Effector memory CD8-positive, alpha-beta T cell (primary cell): Measurements from ENCODE around the gene ATP5F1C.
"Not testable (repeated sequence)": the region's sequence is repeated elsewhere in the genome, so short reads cannot be mapped to it uniquely, and the experiment has no call there.

Source experiments
- ATAC-seq: fragments of 150-1000 bp; cut with Tn5 transposase; replicated peaks from 2 replicates; pipeline ENCODE4 v1.10.0; 2021; ENCODE audit warnings: mild to moderate bottlenecking, moderate library complexity
- DNase-seq, 3 experiments: peaks; one replicate each; pipeline ENCODE4 v3.0.0; 2021
- H3K27ac Mint-ChIP-seq, 2 donors: one replicate each; pipeline ENCODE4 v1.8.0; 2022; ENCODE audit warnings: mild to moderate bottlenecking in 2 of 2, mixed read lengths in 2 of 2, moderate library complexity in 2 of 2
- H3K27me3 Mint-ChIP-seq, 2 donors: one replicate each; pipeline ENCODE4 v1.8.0; 2022; ENCODE audit warnings: mixed read lengths in 2 of 2
- H3K36me3 Mint-ChIP-seq: one replicate; pipeline ENCODE4 v1.8.0; 2022; ENCODE audit warnings: mild to moderate bottlenecking, moderate library complexity, mixed read lengths; ENCODE audit not compliant: insufficient read depth
- H3K4me1 Mint-ChIP-seq, 2 donors: one replicate each; pipeline ENCODE4 v1.8.0; 2022; ENCODE audit warnings: low read depth in 2 of 2, mixed read lengths in 2 of 2
- H3K4me3 Mint-ChIP-seq, 2 donors: one replicate each; pipeline ENCODE4 v1.8.0; 2022; ENCODE audit warnings: mild to moderate bottlenecking in 2 of 2, mixed read lengths in 2 of 2, moderate library complexity in 2 of 2
- H3K9me3 Mint-ChIP-seq, 2 donors: one replicate each; pipeline ENCODE4 v1.8.0; 2022; ENCODE audit warnings: mixed read lengths in 2 of 2
- total RNA-seq, 9 experiments: gene quantifications; one replicate each; lab custom pipeline; 2026; lab: John Stamatoyannopoulos, UW

ATP5F1C gene
- 74.6 to 190 (median 109) reads per million in 9 experiments for total RNA-seq

GRCh38 chr10:7787857-7788638, at the start of gene ATP5F1C, which contains the start of gene KIN:
ATP5F1C (plus strand) TSS chr10:7788177; CDS start chr10:7788208, 31 bp downstream.
KIN (minus strand) TSS chr10:7787993; CDS start chr10:7787933, 60 bp downstream.
- Mint-ChIP-seq H3K9me3 (no peaks in the 10 kb centered on the region), H3K27ac (no peak within 1 kb of the TSS), H3K36me3 (peaks cover 10% of the 10 kb centered on the region), H3K27me3 (no peaks in the 10 kb centered on the region), H3K4me1 (peaks cover 29 to 66% of the 10 kb centered on the region in 2 donors), H3K4me3 (no peak within 1 kb of the TSS)
- ATAC-seq = peak; percentile 92
- peak; percentile 96 to 97 (median 97) for DNase-seq

GRCh38 chr10:7738536-7739407, 49.2 kb upstream of the ATP5F1C start:
- no peak for DNase-seq

GRCh38 chr10:7744307-7744706, 43.7 kb upstream of the ATP5F1C start:
- H3K4me1 Mint-ChIP-seq = no peaks in the 10 kb centered on the region
- DNase-seq (no peak), ATAC-seq (no peak)
- no peak overlapping the region for H3K4me3 Mint-ChIP-seq
- H3K27me3 Mint-ChIP-seq = no peaks in the 10 kb centered on the region
- no peaks in the 10 kb centered on the region for H3K9me3 Mint-ChIP-seq
- no peak overlapping the region for H3K27ac Mint-ChIP-seq
- H3K36me3 Mint-ChIP-seq = no peaks in the 10 kb centered on the region

More at GRCh38 chr10:7738536-7739407, 49.2 kb upstream of the ATP5F1C start:
- no peak overlapping the region for H3K4me3 Mint-ChIP-seq
- H3K9me3 Mint-ChIP-seq = no peaks in the 10 kb centered on the region
- H3K27ac Mint-ChIP-seq = no peak overlapping the region
- no peak for ATAC-seq
- H3K4me1 Mint-ChIP-seq = no peaks in the 10 kb centered on the region
- H3K36me3 Mint-ChIP-seq = no peaks in the 10 kb centered on the region
- peaks cover 3 to 10% of the 10 kb centered on the region in 2 donors for H3K27me3 Mint-ChIP-seq

- H3K4me3 Mint-ChIP-seq, H3K27ac Mint-ChIP-seq, H3K4me1 Mint-ChIP-seq, DNase-seq, ATAC-seq, H3K9me3 Mint-ChIP-seq, H3K27me3 Mint-ChIP-seq: not testable (repeated sequence)
- H3K36me3 Mint-ChIP-seq = peaks cover 28% of the 10 kb centered on the region
Observed at GRCh38 chr10:7748637-7749036, 39.3 kb upstream of the ATP5F1C start.

- DNase-seq = no peak
- peaks cover 41% of the 10 kb centered on the region for H3K36me3 Mint-ChIP-seq
- no peak overlapping the region for H3K27ac Mint-ChIP-seq
- H3K9me3 Mint-ChIP-seq = no peaks in the 10 kb centered on the region
- no peaks in the 10 kb centered on the region for H3K4me1 Mint-ChIP-seq
- ATAC-seq = no peak
- H3K4me3 Mint-ChIP-seq = no peak overlapping the region
- H3K27me3 Mint-ChIP-seq = no peaks in the 10 kb centered on the region
Observed at GRCh38 chr10:7750222-7750621, 37.8 kb upstream of the ATP5F1C start.

GRCh38 chr10:7752251-7752650, 35.7 kb upstream of the ATP5F1C start:
- H3K27ac Mint-ChIP-seq = peak overlapping the region in 1 of 2 donors; percentile 4
- DNase-seq (no peak), ATAC-seq (no peak)
- no peaks in the 10 kb centered on the region for H3K4me1 Mint-ChIP-seq
- no peaks in the 10 kb centered on the region for H3K9me3 Mint-ChIP-seq
- no peak overlapping the region for H3K4me3 Mint-ChIP-seq
- peaks cover 50% of the 10 kb centered on the region for H3K36me3 Mint-ChIP-seq
- no peaks in the 10 kb centered on the region for H3K27me3 Mint-ChIP-seq

- DNase-seq = no peak
- H3K4me1 Mint-ChIP-seq = no peaks in the 10 kb centered on the region
- H3K36me3 Mint-ChIP-seq = peaks cover 73% of the 10 kb centered on the region
Observed at GRCh38 chr10:7755103-7755502, 32.9 kb upstream of the ATP5F1C start.

GRCh38 chr10:7756360-7756992, 31.5 kb upstream of the ATP5F1C start:
- H3K36me3 Mint-ChIP-seq = peaks cover 82% of the 10 kb centered on the region

More at GRCh38 chr10:7755103-7755502, 32.9 kb upstream of the ATP5F1C start:
- H3K27me3 Mint-ChIP-seq = no peaks in the 10 kb centered on the region
- ATAC-seq = no peak
- no peak overlapping the region for H3K27ac Mint-ChIP-seq
- H3K4me3 Mint-ChIP-seq = no peak overlapping the region
- no peaks in the 10 kb centered on the region for H3K9me3 Mint-ChIP-seq

GRCh38 chr10:7763929-7764328, 24.0 kb upstream of the ATP5F1C start:
- Mint-ChIP-seq H3K36me3 (peaks cover 96% of the 10 kb centered on the region), H3K4me1 (peaks cover 0 to 5% of the 10 kb centered on the region in 2 donors), H3K4me3 (no peak overlapping the region), H3K27ac (no peak overlapping the region), H3K27me3 (no peaks in the 10 kb centered on the region), H3K9me3 (no peaks in the 10 kb centered on the region)
- DNase-seq (no peak), ATAC-seq (no peak)

More at GRCh38 chr10:7756360-7756992, 31.5 kb upstream of the ATP5F1C start:
- no peaks in the 10 kb centered on the region for H3K4me1 Mint-ChIP-seq
- no peaks in the 10 kb centered on the region for H3K9me3 Mint-ChIP-seq
- no peak overlapping the region for H3K4me3 Mint-ChIP-seq
- no peak for ATAC-seq
- no peak for DNase-seq
- H3K27ac Mint-ChIP-seq = no peak overlapping the region
- H3K27me3 Mint-ChIP-seq = no peaks in the 10 kb centered on the region

GRCh38 chr10:7766241-7766640, 21.7 kb upstream of the ATP5F1C start:
- H3K9me3 Mint-ChIP-seq = no peaks in the 10 kb centered on the region
- H3K27me3 Mint-ChIP-seq = no peaks in the 10 kb centered on the region
- DNase-seq (no peak), ATAC-seq (no peak)
- H3K4me3 Mint-ChIP-seq = no peak overlapping the region
- peaks cover 0 to 5% of the 10 kb centered on the region in 2 donors for H3K4me1 Mint-ChIP-seq
- peaks cover 82% of the 10 kb centered on the region for H3K36me3 Mint-ChIP-seq
- H3K27ac Mint-ChIP-seq = peak overlapping the region in 1 of 2 donors; percentile 32

- H3K9me3 Mint-ChIP-seq = no peaks in the 10 kb centered on the region
- H3K36me3 Mint-ChIP-seq = peaks cover 80% of the 10 kb centered on the region
- peaks cover 0 to 5% of the 10 kb centered on the region in 2 donors for H3K4me1 Mint-ChIP-seq
- H3K27ac Mint-ChIP-seq = no peak overlapping the region
- ATAC-seq (no peak), DNase-seq (no peak)
- no peak overlapping the region for H3K4me3 Mint-ChIP-seq
- no peaks in the 10 kb centered on the region for H3K27me3 Mint-ChIP-seq
Observed at GRCh38 chr10:7767209-7767608, 20.8 kb upstream of the ATP5F1C start.

- Mint-ChIP-seq H3K27ac (no peak overlapping the region), H3K27me3 (no peaks in the 10 kb centered on the region), H3K4me1 (peaks cover 0 to 5% of the 10 kb centered on the region in 2 donors), H3K36me3 (peaks cover 76% of the 10 kb centered on the region), H3K4me3 (no peak overlapping the region), H3K9me3 (no peaks in the 10 kb centered on the region)
- DNase-seq (no peak), ATAC-seq (no peak)
Observed at GRCh38 chr10:7768417-7768816, 19.6 kb upstream of the ATP5F1C start.
